SK-N-SH (cell line): ENCODE measurements around the gene OR6B2.

Source experiments
- CTCF ChIP-seq: fragments of 200-600 bp; sonication (generic); IDR thresholded peaks from 2 replicates; pipeline ENCODE4 v1.6.1; 2017; ENCODE audit warnings: antibody characterized with exemption, mild to moderate bottlenecking, moderate library complexity
- EP300 ChIP-seq, 2 experiments: IDR thresholded peaks; 2 replicates each; pipeline versions ENCODE4 v1.4.0 to v1.6.1; 2012; ENCODE audit warnings: borderline replicate concordance in 1 of 2, low read depth in 1 of 2, low read length in 1 of 2
- GATA2 ChIP-seq: sonication (generic); formaldehyde crosslinking; IDR thresholded peaks from 2 replicates; pipeline ENCODE4 v1.5.0; 2020; ENCODE audit warnings: mild to moderate bottlenecking, missing genetic modification reagents
- POLR2AphosphoS5 ChIP-seq: IDR thresholded peaks from 2 replicates; pipeline ENCODE4 v1.6.1; 2012; ENCODE audit warnings: low read depth, low read length
- RAD21 ChIP-seq: IDR thresholded peaks from 2 replicates; pipeline ENCODE4 v1.6.1; 2012; ENCODE audit warnings: mild to moderate bottlenecking, low read length
- SMC3 ChIP-seq: IDR thresholded peaks from 2 replicates; pipeline ENCODE4 v1.6.1; 2012; ENCODE audit warnings: low read depth, low read length, improper control_type of control experiment
- TAF1 ChIP-seq: IDR thresholded peaks from 2 replicates; pipeline ENCODE4 v1.6.1; 2012; ENCODE audit warnings: low read depth, mild to moderate bottlenecking, low read length, moderate library complexity, borderline replicate concordance

- no peak for TF ChIP-seq SMC3
- TF ChIP-seq RAD21, result no peak
- TF ChIP-seq CTCF, result no peak
- TF ChIP-seq POLR2AphosphoS5, result no peak
- no peak for TF ChIP-seq TAF1
- no peak for TF ChIP-seq GATA2 (CRISPR knock-in tag)
- no peak for TF ChIP-seq EP300 (IDR thresholded peaks at IDR 0.05; ENCODE audit: borderline replicate concordance in 1 of 2, low read depth in 1 of 2, low read length in 1 of 2)
Measured at GRCh38 chr2:240037358-240037757, 7.1 kb upstream of the OR6B2 start.
